HL-60 (cell line): ENCODE data around the gene GRIK2.

Experiments
- CTCF ChIP-seq: IDR thresholded peaks from one replicate; pipeline ENCODE4 v1.5.1; 2011; ENCODE audit warnings: low read length, control low read depth, inconsistent platforms; ENCODE audit not compliant: insufficient read depth
- POLR2AphosphoS5 ChIP-seq: IDR thresholded peaks from 2 replicates; pipeline ENCODE4 v1.6.1; 2012; ENCODE audit warnings: low read depth
- REST ChIP-seq: IDR thresholded peaks from 2 replicates; pipeline ENCODE4 v1.6.1; 2012; ENCODE audit warnings: low read depth; ENCODE audit not compliant: insufficient replicate concordance
- SPI1 ChIP-seq: IDR thresholded peaks from 2 replicates; pipeline ENCODE4 v1.6.1; 2012; ENCODE audit warnings: low read depth, mild to moderate bottlenecking, borderline replicate concordance

GRCh38 chr6:101779051-101779844 is 385.7 kb downstream of the GRIK2 start:
- TF ChIP-seq CTCF (no peak), REST (no peak), SPI1 (no peak), POLR2AphosphoS5 (no peak)
